AG10803 (cell line): Measurements from ENCODE around the gene GNAI3.

ENCODE experiments used
- DNase-seq: peaks from one replicate; pipeline ENCODE4 v3.0.0; 2010; ENCODE audit warnings: low read depth
- H3K4me3 ChIP-seq: 2 replicates; pipeline ENCODE4 v1.5.1; 2011; ENCODE audit warnings: mild to moderate bottlenecking, low read length, control low read depth
- TF ChIP-seq, protein P1 (sequence below): conservative IDR thresholded peaks from 2 replicates; pipeline ENCODE4 v1.5.1; 2011; ENCODE audit warnings: mild to moderate bottlenecking, low read length, control low read depth, inconsistent platforms

GNAI3 gene

DNA sequence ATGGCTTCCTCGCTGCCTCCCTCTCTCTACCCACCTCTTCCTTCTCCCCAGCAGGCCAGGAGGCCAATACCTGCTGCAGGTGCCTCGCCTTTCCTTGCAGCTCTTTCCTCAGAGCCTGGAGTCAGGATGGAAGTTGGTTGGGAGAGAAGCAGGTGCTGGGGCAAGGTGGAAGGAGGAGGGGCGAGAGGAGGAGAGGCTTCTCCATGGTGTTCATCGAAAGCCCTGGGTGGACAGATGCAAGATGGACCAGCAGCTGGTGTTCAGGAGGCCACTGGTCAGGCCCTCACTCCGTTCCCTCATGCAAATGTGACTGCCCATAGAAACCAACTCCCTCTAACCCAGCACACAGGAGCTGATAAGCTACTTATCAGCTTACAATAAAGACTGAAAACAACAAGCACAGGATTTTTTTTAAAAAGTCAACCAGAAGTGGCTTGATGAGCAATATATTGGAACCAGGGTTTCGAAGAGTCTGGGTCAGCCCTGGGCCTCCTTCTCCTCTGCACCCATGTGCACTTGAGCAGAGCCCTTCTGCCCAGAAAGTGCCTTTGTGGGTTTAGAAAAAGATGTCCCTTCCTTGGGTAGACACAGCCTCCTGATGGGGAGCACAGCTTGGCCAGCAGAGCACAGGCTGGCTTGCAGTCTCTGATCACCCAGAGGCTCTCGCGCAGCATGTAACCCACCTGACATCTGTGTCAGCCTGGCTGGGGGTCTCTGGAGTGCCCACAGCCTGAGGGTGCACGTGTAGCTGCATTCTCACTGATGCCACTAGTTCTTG lies 90.8 kb downstream of the GNAI3 start:
- DNase-seq, result no peak
- H3K4me3 ChIP-seq, result no peak overlapping the region
- TF ChIP-seq, protein P1, sequence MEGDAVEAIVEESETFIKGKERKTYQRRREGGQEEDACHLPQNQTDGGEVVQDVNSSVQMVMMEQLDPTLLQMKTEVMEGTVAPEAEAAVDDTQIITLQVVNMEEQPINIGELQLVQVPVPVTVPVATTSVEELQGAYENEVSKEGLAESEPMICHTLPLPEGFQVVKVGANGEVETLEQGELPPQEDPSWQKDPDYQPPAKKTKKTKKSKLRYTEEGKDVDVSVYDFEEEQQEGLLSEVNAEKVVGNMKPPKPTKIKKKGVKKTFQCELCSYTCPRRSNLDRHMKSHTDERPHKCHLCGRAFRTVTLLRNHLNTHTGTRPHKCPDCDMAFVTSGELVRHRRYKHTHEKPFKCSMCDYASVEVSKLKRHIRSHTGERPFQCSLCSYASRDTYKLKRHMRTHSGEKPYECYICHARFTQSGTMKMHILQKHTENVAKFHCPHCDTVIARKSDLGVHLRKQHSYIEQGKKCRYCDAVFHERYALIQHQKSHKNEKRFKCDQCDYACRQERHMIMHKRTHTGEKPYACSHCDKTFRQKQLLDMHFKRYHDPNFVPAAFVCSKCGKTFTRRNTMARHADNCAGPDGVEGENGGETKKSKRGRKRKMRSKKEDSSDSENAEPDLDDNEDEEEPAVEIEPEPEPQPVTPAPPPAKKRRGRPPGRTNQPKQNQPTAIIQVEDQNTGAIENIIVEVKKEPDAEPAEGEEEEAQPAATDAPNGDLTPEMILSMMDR, result no peak

DNA sequence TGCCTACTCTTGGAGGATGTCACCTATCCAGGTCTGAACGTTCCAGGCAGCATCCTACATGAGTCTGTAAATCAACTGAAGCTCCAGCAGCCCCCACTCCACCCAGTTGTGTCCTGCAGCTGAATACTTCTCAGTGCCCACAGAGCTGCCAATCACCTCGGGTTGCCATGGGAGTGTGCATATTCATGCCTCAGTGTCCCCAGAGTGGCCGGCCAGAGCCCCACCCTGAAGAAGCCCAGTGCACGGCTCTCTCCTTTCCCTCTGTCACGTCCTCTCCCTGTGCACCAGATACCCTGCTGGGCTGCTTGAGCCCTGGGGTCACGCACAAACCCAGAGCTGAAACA lies 91.4 kb downstream of the GNAI3 start:
- TF ChIP-seq, protein P1, result no peak
- no peak for DNase-seq
- H3K4me3 ChIP-seq, result no peak overlapping the region

DNA sequence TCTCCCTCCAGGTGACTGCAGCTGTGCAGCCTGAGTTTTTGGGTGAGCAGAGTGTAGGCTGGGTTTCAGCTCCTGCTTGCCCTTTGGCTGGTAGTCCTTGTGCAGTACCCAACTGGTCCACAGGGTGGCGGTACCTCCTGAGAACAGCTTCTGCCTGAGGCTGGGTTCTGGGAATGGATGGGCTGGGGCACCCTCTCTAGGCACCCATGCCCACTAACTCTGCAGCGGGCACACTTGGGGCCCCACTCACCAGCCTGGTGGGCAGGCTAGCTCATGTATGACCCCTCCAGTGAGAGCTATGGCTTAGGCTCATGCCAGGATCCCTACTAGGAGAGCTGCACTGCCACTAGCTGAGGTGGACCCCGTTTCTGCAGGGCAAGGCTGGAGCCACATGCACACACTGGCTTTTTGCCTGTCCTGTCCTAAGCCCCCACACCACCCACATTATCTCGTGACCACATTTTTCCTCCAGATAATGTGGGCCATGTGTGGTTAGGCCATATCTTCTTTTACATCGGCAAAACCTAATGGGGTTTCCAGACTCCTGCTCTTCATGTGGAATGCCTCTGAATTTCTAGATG lies 92.0 kb downstream of the GNAI3 start:
- H3K4me3 ChIP-seq, result no peak overlapping the region
- DNase-seq, result peak; percentile 54
- TF ChIP-seq, protein P1, result peak; percentile 93

DNA sequence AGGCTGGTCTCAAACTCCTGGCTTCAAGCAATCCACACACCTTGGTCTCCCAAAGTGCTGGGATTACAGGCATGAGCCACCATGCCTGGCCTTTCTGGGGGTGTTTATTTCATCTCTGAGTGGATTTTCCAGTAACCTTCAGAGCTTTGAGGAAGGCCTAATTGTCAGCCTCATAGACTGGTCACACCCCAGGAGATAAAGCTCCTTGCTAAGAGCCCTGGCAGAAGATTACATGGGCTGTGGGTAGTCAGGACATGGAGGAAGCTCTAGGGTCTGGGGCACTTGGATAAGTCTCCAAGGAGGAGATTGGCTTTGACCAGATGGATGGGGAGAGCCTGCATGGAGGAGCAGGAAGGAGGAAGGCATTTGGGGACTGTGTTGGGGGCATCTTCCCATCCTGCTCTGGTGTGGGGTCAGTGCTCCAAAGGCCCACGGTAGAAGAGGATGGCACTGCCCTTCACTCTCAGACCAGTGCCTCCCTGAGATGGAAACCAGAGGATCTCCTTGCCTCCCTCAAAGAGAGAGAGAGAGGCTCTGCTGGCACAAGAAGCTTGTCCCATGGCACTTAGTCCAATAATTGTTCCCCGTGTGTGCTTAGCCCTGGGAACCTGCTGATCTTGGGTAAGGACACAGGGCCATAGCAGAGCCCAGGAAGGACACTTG lies 92.8 kb downstream of the GNAI3 start:
- H3K4me3 ChIP-seq, result no peak overlapping the region
- no peak for DNase-seq

DNA sequence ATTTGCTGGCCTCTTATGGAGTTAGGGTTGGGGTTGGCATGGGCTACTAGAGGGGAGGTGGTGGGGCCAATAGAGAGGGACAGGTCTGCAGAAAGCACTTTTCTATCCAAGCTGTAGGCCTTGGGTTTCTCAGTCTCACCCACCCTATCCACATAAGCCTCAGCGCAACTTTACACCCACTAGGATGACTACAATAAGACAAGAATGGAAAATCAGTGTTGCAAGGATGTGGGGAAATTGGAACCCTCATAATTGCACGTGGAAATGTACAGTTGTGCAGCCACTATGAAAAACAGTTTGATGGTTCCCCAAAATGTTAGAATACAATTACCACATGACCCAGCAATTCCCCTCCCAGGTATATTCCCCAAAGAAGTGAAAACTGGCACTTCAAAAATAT lies 93.4 kb downstream of the GNAI3 start:
- H3K4me3 ChIP-seq, result no peak overlapping the region
- DNase-seq, result no peak
- TF ChIP-seq, protein P1, result no peak

More for the DNA sequence above, 92.8 kb downstream of the GNAI3 start:
- TF ChIP-seq, protein P1, result no peak

DNA sequence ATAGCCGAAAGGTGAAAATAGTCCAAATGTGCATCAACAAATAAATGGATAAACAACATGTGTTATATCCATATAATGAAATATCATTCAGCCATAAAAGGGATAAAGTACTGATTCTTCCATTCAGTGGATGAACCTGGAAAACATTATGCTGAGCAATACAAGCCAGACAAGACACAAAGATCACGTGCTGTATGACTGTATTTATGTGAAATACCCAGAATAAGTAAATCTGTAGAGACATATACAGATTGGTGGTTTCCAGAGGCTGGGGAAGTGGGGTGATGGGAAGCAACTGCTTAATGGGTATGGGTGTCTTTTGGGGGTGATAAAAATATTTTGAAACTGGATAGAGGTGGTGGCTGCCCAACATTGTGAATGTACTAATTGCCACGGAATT lies 94.2 kb downstream of the GNAI3 start:
- TF ChIP-seq, protein P1, result no peak
- H3K4me3 ChIP-seq, result no peak overlapping the region
- peak; percentile 42 for DNase-seq
